K562 (cell line): Measurements from ENCODE around the gene EVI5L.

Source experiments
- CEBPB ChIP-seq: fragments of 450-650 bp; IDR thresholded peaks from 2 replicates; pipeline ENCODE4 v1.6.1; 2016; ENCODE audit warnings: missing genetic modification characterization, missing compliant biosample characterization
- CREB3 ChIP-seq: fragments of 450-650 bp; conservative IDR thresholded peaks from 2 replicates; pipeline ENCODE4 v1.6.1; 2016; ENCODE audit warnings: missing genetic modification characterization, low read depth, mild to moderate bottlenecking, missing compliant biosample characterization, moderate library complexity
- CTCF ChIP-seq, 3 experiments: IDR thresholded peaks in 2 of 3; conservative IDR thresholded peaks in 1 of 3; 2 replicates each; pipeline ENCODE4 v1.5.1; 2011 to 2012; ENCODE audit warnings: low read length in 3 of 3, mild to moderate bottlenecking in 3 of 3, control low read depth in 2 of 3, improper control_type of control experiment in 1 of 3, inconsistent platforms in 1 of 3, low read depth in 1 of 3, mixed read lengths in 1 of 3, moderate library complexity in 1 of 3; ENCODE audit not compliant: insufficient read depth in 2 of 3
- MBD2 ChIP-seq: sonication (generic); IDR thresholded peaks from 2 replicates; pipeline ENCODE4 v1.6.1; 2016; ENCODE audit warnings: low read depth, borderline replicate concordance
- MEF2A ChIP-seq: IDR thresholded peaks from 2 replicates; pipeline ENCODE4 v1.6.1; 2011; ENCODE audit warnings: low read depth, mild to moderate bottlenecking, low read length, moderate library complexity; ENCODE audit not compliant: control insufficient read depth
- MXD1 ChIP-seq: fragments of 250-450 bp; sonication (Bioruptor Pico); IDR thresholded peaks from 2 replicates; pipeline ENCODE4 v1.8.0; 2021; ENCODE audit warnings: borderline replicate concordance, mild to moderate bottlenecking, moderate library complexity; ENCODE audit not compliant: poor library complexity, severe bottlenecking
- NRF1 ChIP-seq, 2 experiments: fragments of 450-650 bp; IDR thresholded peaks in 1 of 2; conservative IDR thresholded peaks in 1 of 2; 2 replicates each; pipeline ENCODE4 v1.6.1; 2014; ENCODE audit warnings: mild to moderate bottlenecking in 2 of 2
- POLR2AphosphoS5 ChIP-seq: IDR thresholded peaks from 2 replicates; pipeline ENCODE4 v1.6.1; 2011; ENCODE audit warnings: mild to moderate bottlenecking, low read depth, low read length, moderate library complexity; ENCODE audit not compliant: control insufficient read depth, insufficient read depth
- SMARCA5 ChIP-seq: fragments of 450-650 bp; IDR thresholded peaks from 2 replicates; pipeline ENCODE4 v1.6.1; 2016
- TAF1 ChIP-seq: IDR thresholded peaks from 2 replicates; pipeline ENCODE4 v1.6.1; 2011; ENCODE audit warnings: mild to moderate bottlenecking, low read length, moderate library complexity; ENCODE audit not compliant: insufficient read depth, control insufficient read depth, severe bottlenecking; ENCODE audit errors: extremely low read depth
- ZNF263 ChIP-seq: sonication (generic); formaldehyde crosslinking; IDR thresholded peaks from 2 replicates; pipeline ENCODE4 v1.8.0; 2022; ENCODE audit warnings: mild to moderate bottlenecking, missing genetic modification reagents, borderline replicate concordance
- ZNF717 ChIP-seq: fragments of 250-450 bp; sonication (Bioruptor Pico); IDR thresholded peaks from 2 replicates; pipeline ENCODE4 v1.5.0; 2021
- TF ChIP-seq, protein P1 (sequence below): sonication (generic); formaldehyde crosslinking; IDR thresholded peaks from 2 replicates; pipeline ENCODE4 v1.8.0; 2022; ENCODE audit warnings: missing genetic modification reagents, mild to moderate bottlenecking, borderline replicate concordance

DNA sequence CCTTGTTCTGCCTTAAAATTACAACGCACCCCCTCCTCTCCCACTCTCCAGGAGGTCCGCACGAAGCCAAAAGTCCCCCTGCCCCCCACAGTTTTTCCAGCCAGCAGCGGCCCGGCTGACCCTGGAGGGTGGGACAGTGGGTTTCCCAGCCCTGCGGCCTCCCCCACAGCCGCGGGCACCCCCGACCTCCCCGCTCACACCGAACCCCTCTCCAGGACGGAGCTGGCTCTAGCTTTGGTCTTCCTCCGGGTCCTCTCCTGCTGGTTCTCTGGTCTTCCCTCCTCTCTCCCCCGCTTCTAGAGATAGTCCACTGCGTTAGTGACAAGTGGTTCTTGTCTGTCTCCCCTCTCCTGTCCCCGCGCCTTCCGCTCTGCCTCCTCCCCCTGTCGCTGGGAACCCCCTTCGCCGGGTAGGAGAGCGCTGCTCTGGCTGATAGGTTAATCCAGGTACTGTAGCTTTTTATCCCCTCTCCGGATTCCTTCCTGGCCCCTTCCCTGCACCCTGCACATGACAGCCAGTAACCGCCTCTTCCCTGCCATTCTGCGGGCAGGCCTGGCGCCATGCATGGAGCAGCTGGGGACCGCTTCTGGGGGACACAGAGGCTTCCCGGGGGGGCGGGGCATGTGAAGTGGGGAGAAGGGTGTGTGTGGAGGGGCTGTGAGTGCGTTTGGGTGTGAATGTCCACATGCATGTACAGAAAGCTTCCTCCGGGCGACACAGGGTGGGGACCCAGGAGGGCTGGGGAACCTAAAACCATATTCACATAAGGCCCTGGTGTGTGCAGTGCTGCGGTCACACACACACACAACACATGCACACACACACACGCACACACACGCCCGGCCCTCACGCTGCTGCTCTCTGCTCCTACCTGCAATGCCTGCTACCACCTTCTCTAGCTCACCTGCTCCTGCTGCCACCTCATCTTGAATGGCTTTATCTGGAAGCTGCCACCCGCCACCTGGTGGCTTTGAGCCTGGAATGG, 27.0 kb downstream of the EVI5L start:
- TF ChIP-seq SMARCA5 (no peak), CTCF (IDR thresholded peaks at IDR 0.05 in 2 of 3, conservative IDR thresholded peaks at IDR 0.05 in 1 of 3; ENCODE audit: insufficient read depth in 2 of 3, low read depth in 1 of 3, low read length in 3 of 3) (no peak), CEBPB (no peak), POLR2AphosphoS5 (no peak), MEF2A (no peak), ZNF263 (CRISPR knock-in tag) (no peak), MBD2 (no peak), TAF1 (no peak), NRF1 (conservative IDR thresholded peaks at IDR 0.05 in 1 of 2, IDR thresholded peaks at IDR 0.05 in 1 of 2) (no peak), MXD1 (CRISPR knock-in tag) (no peak), CREB3 (tag) (no peak), ZNF717 (CRISPR knock-in tag) (no peak)
- TF ChIP-seq, protein P1, sequence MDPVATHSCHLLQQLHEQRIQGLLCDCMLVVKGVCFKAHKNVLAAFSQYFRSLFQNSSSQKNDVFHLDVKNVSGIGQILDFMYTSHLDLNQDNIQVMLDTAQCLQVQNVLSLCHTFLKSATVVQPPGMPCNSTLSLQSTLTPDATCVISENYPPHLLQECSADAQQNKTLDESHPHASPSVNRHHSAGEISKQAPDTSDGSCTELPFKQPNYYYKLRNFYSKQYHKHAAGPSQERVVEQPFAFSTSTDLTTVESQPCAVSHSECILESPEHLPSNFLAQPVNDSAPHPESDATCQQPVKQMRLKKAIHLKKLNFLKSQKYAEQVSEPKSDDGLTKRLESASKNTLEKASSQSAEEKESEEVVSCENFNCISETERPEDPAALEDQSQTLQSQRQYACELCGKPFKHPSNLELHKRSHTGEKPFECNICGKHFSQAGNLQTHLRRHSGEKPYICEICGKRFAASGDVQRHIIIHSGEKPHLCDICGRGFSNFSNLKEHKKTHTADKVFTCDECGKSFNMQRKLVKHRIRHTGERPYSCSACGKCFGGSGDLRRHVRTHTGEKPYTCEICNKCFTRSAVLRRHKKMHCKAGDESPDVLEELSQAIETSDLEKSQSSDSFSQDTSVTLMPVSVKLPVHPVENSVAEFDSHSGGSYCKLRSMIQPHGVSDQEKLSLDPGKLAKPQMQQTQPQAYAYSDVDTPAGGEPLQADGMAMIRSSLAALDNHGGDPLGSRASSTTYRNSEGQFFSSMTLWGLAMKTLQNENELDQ (CRISPR knock-in tag): no peak
